Uterus (tissue), 4 donors: ENCODE data around the gene TIMM50. TPM values are rescaled to one million over a fixed set of nuclear protein-coding genes. Genes with fewer than 3 reads are reported as not detected.
A peak's percentile ranks its signal among the peaks of the same experiment; 100 is the strongest.

Experiments
- DNase-seq, 2 donors: peaks; one replicate each; pipeline ENCODE4 v3.0.0-alpha.2; 2019 to 2020
- H3K27ac ChIP-seq, 2 donors: fragments of 200-600 bp; sonication (generic); 1 replicate in 1 of 2; 2 replicates in 1 of 2; pipeline ENCODE4 v1.5.1; 2016 to 2018
- H3K27me3 ChIP-seq, 2 donors: fragments of 200-600 bp; sonication (generic); one replicate each; pipeline ENCODE4 v1.5.1; 2018 to 2019; ENCODE audit warnings: control low read depth in 1 of 2
- H3K36me3 ChIP-seq, 2 donors: fragments of 200-600 bp; sonication (generic); one replicate each; pipeline ENCODE4 v1.5.1; 2019; ENCODE audit warnings: control low read depth in 1 of 2
- H3K4me1 ChIP-seq, 2 donors: fragments of 200-600 bp; sonication (generic); one replicate each; pipeline ENCODE4 v1.5.1; 2018 to 2019; ENCODE audit warnings: control low read depth in 1 of 2
- H3K4me3 ChIP-seq, 2 donors: fragments of 200-600 bp; sonication (generic); 1 replicate in 1 of 2; 2 replicates in 1 of 2; pipeline ENCODE4 v1.5.1; 2018 to 2019; ENCODE audit warnings: mild to moderate bottlenecking in 1 of 2
- H3K9me3 ChIP-seq, 2 donors: fragments of 200-600 bp; sonication (generic); one replicate each; pipeline ENCODE4 v1.5.1; 2019; ENCODE audit warnings: control low read depth in 1 of 2
- POLR2A ChIP-seq, 2 donors: fragments of 450-650 bp; IDR thresholded peaks; one replicate each; pipeline ENCODE4 v1.6.1; 2016; ENCODE audit warnings: antibody characterized with exemption in 2 of 2, mild to moderate bottlenecking in 1 of 2, moderate library complexity in 1 of 2
- intact Hi-C: fragments of 100-400 bp; cut with DNase I; formaldehyde crosslinking; loops from one replicate; pipeline ENCODE4 v1.15.1; 2023; ENCODE audit warnings: low total_unique reads
- total RNA-seq, 4 donors: library from RNA; depleted of rRNA in 3 of 4; stranded (reverse); fragments of >200 nt in 3 of 4; gene quantifications; one replicate each; pipeline versions ENCODE4 v1.1.0 to v1.2.4, GENCODE V29; 2014 to 2023
- TF ChIP-seq, protein P1 (sequence below), 4 experiments: fragments of 200-600 bp in 2 of 4; fragments of 450-650 bp in 2 of 4; sonication (generic) in 2 of 4; IDR thresholded peaks; one replicate each; pipeline ENCODE4 v1.5.1; 2016 to 2019; ENCODE audit warnings: antibody characterized with exemption in 4 of 4, mild to moderate bottlenecking in 2 of 4, moderate library complexity in 1 of 4
- donor health status: DM: yes; HTN: yes; CAD: no.

TIMM50 gene
- total RNA-seq, 4 donors from 2014 or later: 21.0 to 48.6 (median 28.5) TPM

DNA sequence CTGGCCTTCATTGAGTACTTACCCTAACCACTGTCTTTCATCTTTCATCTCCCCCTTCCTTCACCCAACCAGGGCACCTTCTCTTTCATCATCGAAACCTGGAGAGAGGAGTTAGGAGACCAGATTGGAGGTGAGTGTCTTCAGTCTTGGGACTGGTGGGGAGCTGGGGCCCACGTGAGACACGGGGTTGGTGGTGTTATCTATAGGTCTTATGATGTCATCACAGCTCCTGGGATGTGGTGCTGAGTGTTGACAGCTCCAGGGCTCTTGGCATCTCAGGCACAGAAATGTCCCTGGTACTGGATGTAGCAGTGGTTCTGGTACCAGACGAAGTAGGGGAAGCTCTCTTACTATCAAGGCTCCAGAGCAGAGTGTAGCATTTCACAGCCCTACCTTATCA lies 19.9 kb downstream of the TIMM50 start:
- Histone ChIP-seq H3K36me3 (no peaks in the 10 kb centered on the region), H3K4me1 (peaks cover 0 to 15% of the 10 kb centered on the region in 2 donors), H3K27me3 (peaks cover 20 to 28% of the 10 kb centered on the region in 2 donors), H3K4me3 (no peak overlapping the region), H3K27ac (no peak overlapping the region), H3K9me3 (no peaks in the 10 kb centered on the region)
- TF ChIP-seq POLR2A (IDR thresholded peaks at IDR 0.05): no peak
- TF ChIP-seq, protein P1, sequence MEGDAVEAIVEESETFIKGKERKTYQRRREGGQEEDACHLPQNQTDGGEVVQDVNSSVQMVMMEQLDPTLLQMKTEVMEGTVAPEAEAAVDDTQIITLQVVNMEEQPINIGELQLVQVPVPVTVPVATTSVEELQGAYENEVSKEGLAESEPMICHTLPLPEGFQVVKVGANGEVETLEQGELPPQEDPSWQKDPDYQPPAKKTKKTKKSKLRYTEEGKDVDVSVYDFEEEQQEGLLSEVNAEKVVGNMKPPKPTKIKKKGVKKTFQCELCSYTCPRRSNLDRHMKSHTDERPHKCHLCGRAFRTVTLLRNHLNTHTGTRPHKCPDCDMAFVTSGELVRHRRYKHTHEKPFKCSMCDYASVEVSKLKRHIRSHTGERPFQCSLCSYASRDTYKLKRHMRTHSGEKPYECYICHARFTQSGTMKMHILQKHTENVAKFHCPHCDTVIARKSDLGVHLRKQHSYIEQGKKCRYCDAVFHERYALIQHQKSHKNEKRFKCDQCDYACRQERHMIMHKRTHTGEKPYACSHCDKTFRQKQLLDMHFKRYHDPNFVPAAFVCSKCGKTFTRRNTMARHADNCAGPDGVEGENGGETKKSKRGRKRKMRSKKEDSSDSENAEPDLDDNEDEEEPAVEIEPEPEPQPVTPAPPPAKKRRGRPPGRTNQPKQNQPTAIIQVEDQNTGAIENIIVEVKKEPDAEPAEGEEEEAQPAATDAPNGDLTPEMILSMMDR (IDR thresholded peaks at IDR 0.05): no peak
- no peak for DNase-seq
- intact Hi-C loops: no loop called here

DNA sequence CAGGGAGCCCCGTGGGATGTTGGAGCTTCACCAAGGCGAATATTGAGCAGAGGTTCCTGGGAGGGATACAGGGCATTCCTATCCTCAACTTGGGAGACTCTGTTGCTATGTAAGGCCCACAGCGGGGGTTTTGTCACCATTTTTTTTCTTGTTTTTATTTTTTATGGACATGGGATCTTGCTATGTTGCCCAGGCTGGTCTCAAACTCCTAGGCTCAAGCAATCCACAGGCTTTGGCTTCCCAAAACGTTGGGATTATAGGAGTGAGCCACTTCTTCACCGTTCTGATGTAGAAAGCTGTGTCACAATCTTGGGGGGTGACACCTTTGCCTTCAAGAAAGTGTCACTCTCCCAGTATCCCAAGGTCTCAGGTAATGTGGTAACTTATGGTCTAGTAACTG lies 20.7 kb downstream of the TIMM50 start:
- peaks cover 20 to 30% of the 10 kb centered on the region in 2 donors for H3K27me3 ChIP-seq
- H3K9me3 ChIP-seq: no peaks in the 10 kb centered on the region
- no peak overlapping the region for H3K27ac ChIP-seq
- DNase-seq: no peak
- no peak overlapping the region for H3K4me3 ChIP-seq
- intact Hi-C loops: no loop called here
- no peaks in the 10 kb centered on the region for H3K36me3 ChIP-seq
- TF ChIP-seq, protein P1 (IDR thresholded peaks at IDR 0.05): no peak
- TF ChIP-seq POLR2A (IDR thresholded peaks at IDR 0.05): no peak
- peaks cover 0 to 15% of the 10 kb centered on the region in 2 donors for H3K4me1 ChIP-seq

DNA sequence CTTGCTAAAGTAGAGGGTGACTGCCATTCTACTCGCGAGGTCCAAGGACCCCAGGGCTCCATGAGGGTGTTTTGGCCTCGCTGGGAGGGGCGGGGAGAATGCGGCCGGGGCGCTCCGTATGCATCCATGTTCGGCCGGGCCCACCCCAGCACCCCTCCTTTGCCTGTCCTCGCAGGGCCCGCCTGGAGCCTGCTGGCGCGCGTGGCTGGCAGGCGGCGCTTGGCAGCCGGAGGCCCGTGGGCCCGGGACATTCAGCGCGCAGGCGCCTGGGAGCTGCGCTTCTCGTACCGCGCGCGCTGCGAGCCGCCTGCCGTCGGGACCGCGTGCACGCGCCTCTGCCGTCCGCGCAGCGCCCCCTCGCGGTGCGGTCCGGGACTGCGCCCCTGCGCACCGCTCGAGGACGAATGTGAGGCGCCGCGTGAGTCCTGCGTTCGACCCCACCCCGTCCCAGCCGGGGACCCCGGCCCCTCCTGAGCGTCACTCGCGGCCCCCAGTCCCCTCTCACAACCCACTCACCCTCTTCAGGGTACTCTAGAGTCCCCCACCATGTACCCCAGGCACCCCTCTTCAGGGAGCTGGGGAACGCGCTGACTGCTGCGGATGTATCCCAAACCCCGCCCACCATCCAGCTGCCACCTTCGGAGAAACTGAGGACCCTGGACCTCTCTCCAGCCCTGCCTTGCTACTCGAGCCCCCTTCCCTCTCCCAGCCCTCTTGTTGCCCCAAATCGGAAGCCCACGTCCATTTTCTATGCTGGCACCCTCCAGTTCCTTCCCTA lies 22.2 kb downstream of the TIMM50 start:
- H3K27me3 ChIP-seq: peaks cover 21 to 24% of the 10 kb centered on the region in 2 donors
- no peak overlapping the region for H3K4me3 ChIP-seq
- H3K36me3 ChIP-seq: no peaks in the 10 kb centered on the region
- H3K27ac ChIP-seq: no peak overlapping the region
- peak in 1 of 2 donors; percentile 46 for DNase-seq
- peaks cover 0 to 19% of the 10 kb centered on the region in 2 donors for H3K4me1 ChIP-seq
- intact Hi-C loops: no loop called here
- H3K9me3 ChIP-seq: no peaks in the 10 kb centered on the region
- TF ChIP-seq, protein P1 (IDR thresholded peaks at IDR 0.05): peak in 3 of 4 experiments; percentile 63 to 70 (median 64)
- no peak for TF ChIP-seq POLR2A (IDR thresholded peaks at IDR 0.05)

DNA sequence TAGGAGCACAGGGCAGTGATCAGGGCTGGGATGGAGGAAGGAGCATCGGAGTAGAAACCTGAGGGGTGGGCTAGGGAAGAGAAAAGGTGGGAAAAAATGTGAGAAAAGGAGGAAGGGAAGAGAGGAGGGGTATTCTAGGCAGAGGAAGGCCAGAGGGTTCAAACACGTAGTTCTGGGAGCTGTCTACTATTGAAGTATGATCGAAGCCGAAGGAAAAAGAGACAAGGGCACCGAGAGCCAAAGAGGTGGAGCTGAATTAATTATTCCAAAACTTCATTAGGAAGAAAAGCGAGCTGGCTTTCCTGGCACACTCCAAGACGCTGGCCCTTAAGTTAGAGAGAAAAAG lies 25.9 kb downstream of the TIMM50 start:
- no peak overlapping the region for H3K4me3 ChIP-seq

More for the DNA sequence above, 25.9 kb downstream of the TIMM50 start:
- no peak overlapping the region for H3K27ac ChIP-seq
- H3K27me3 ChIP-seq: peaks cover 11 to 14% of the 10 kb centered on the region in 2 donors
- peaks cover 0 to 7% of the 10 kb centered on the region in 2 donors for H3K4me1 ChIP-seq
- intact Hi-C loops: no loop called here
- no peak for DNase-seq
- TF ChIP-seq, protein P1 (IDR thresholded peaks at IDR 0.05): no peak
- no peak for TF ChIP-seq POLR2A (IDR thresholded peaks at IDR 0.05)
- no peaks in the 10 kb centered on the region for H3K36me3 ChIP-seq
- no peaks in the 10 kb centered on the region for H3K9me3 ChIP-seq
